Astrocyte of the spinal cord (primary cell): ENCODE results near the gene TRIM54.
"Not testable (repeated sequence)": the region's sequence is repeated elsewhere in the genome, so short reads cannot be mapped to it uniquely, and the experiment has no call there.

ENCODE experiments used
- DNase-seq: peaks from one replicate; pipeline ENCODE4 v3.0.0; 2011; ENCODE audit warnings: low read depth, low spot score
- H3K4me3 ChIP-seq: 2 replicates; pipeline ENCODE4 v1.5.1; 2011; ENCODE audit warnings: low read depth, mild to moderate bottlenecking, low read length, moderate library complexity
- CTCF ChIP-seq: IDR thresholded peaks from 2 replicates; pipeline ENCODE4 v1.5.1; 2012; ENCODE audit warnings: low read depth, mild to moderate bottlenecking, low read length, inconsistent platforms
- in situ Hi-C: cut with HindIII; loops from 2 replicates; pipeline ENCODE4 v1.10.0; 2017; ENCODE audit warnings: low sequenced_read_pairs

The TRIM54 gene

GRCh38 chr2:27263287-27264252, 18.7 kb upstream of the TRIM54 start:
- TF ChIP-seq CTCF, result no peak
- in situ Hi-C loops, result loop anchor here (25.0 kb wide), 1 partner anchor 151 kb away; the partner anchor contains the start of genes ABHD1 and CGREF1
- no peak overlapping the region for H3K4me3 ChIP-seq
- DNase-seq, result no peak

- in situ Hi-C loops, result loop anchor here (25.0 kb wide), 1 partner anchor 152 kb away; the partner anchor contains the start of genes ABHD1 and CGREF1
- DNase-seq, result no peak
- no peak for TF ChIP-seq CTCF
- no peak overlapping the region for H3K4me3 ChIP-seq
Observed at GRCh38 chr2:27264253-27264752, 17.9 kb upstream of the TRIM54 start.

- peak; percentile 16 for DNase-seq
- TF ChIP-seq CTCF, result peak; percentile 56
- H3K4me3 ChIP-seq, result no peak overlapping the region
- in situ Hi-C loops, result loop anchor here (25.0 kb wide), 1 partner anchor 153 kb away; the partner anchor contains the start of genes ABHD1 and CGREF1
Observed at GRCh38 chr2:27264753-27265535, 17.3 kb upstream of the TRIM54 start.

DNA sequence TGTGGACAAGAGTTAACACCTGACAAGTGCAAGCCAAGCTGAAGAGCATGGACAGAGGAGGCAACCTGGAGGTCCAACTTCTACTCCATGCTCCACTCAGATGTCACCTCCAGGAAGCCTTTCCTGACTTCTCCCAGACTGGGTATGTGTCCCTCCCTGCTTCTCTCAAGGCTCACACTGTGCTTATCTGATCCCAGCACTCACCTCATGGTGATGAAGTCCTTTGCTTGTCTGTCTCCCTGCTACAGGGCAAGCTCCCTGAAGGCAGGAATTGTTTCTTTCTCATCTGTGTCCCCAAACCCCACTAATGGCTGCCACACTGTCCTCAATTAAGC, 16.7 kb upstream of the TRIM54 start:
- no peak for TF ChIP-seq CTCF
- in situ Hi-C loops, result loop anchor here (25.0 kb wide), 1 partner anchor 153 kb away; the partner anchor contains the start of genes ABHD1 and CGREF1
- no peak for DNase-seq
- H3K4me3 ChIP-seq, result no peak overlapping the region

- not testable (repeated sequence) for DNase-seq, H3K4me3 ChIP-seq
- in situ Hi-C loops, result loop anchor here (25.0 kb wide), 1 partner anchor 156 kb away; the partner anchor contains the start of genes ABHD1 and CGREF1
Observed at GRCh38 chr2:27268296-27268695, 13.9 kb upstream of the TRIM54 start.

DNA sequence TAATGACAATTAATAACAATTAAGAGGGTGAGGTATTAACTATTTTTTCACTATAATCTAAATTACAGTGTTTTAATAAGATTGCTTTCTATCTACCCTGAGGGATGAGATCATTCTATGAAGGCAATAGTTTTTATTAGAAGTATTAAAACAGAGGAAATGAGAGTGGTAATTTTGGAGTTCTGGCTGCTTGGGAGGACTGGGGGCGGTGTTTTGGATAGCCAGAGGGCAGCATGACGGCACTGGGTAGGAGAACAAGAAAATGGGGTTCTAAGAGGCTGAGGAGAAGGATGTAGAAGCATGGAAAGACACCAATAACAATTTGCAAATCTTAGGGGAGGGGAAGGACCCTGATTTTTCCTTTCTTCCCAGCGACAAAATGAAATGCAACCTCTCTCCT, 12.1 kb upstream of the TRIM54 start:
- no peak for TF ChIP-seq CTCF
- in situ Hi-C loops, result loop anchor here (25.0 kb wide), 1 partner anchor 158 kb away; the partner anchor contains the start of genes ABHD1 and CGREF1
- no peak for DNase-seq
- no peak overlapping the region for H3K4me3 ChIP-seq
